DMS153 (cell line): Measurements from ENCODE around the gene CDC5L.
"Not testable (repeated sequence)": the region's sequence is repeated elsewhere in the genome, so short reads cannot be mapped to it uniquely, and the experiment has no call there.

Source experiments
- DNase-seq: peaks from one replicate; lab custom pipeline; 2025; lab: John Stamatoyannopoulos, UW

The CDC5L gene

GRCh38 chr6:44415449-44415848 lies 27.9 kb downstream of the CDC5L start:
- no peak for DNase-seq

- no peak for DNase-seq
Measured at GRCh38 chr6:44415873-44416502, 28.5 kb downstream of the CDC5L start.

- DNase-seq, result no peak
Measured at GRCh38 chr6:44422531-44422930, 35.0 kb downstream of the CDC5L start.

- no peak for DNase-seq
Measured at GRCh38 chr6:44423306-44423705, 35.8 kb downstream of the CDC5L start.

GRCh38 chr6:44425951-44426350 lies 38.4 kb downstream of the CDC5L start:
- no peak for DNase-seq

- no peak for DNase-seq
Measured at GRCh38 chr6:44428682-44429081, 41.2 kb downstream of the CDC5L start.

GRCh38 chr6:44430326-44430725 lies 42.8 kb downstream of the CDC5L start:
- DNase-seq, result no peak

- DNase-seq, result no peak
Measured at GRCh38 chr6:44431118-44431725, 43.7 kb downstream of the CDC5L start.

- no peak for DNase-seq
Measured at GRCh38 chr6:44432227-44432626, 44.7 kb downstream of the CDC5L start.

- no peak for DNase-seq
Measured at GRCh38 chr6:44432726-44433125, 45.2 kb downstream of the CDC5L start.

- no peak for DNase-seq
Measured at GRCh38 chr6:44435500-44435899, 48.0 kb downstream of the CDC5L start.

- no peak for DNase-seq
Measured at GRCh38 chr6:44438827-44439226, 51.3 kb downstream of the CDC5L start.

- no peak for DNase-seq
Measured at GRCh38 chr6:44439270-44440045, 52.0 kb downstream of the CDC5L start.

- DNase-seq, result no peak
Measured at GRCh38 chr6:44441091-44441855, 53.8 kb downstream of the CDC5L start.

- DNase-seq, result no peak
Measured at GRCh38 chr6:44442236-44442635, 54.7 kb downstream of the CDC5L start.

GRCh38 chr6:44442833-44443444 lies 55.4 kb downstream of the CDC5L start:
- no peak for DNase-seq

GRCh38 chr6:44444853-44445252 lies 57.3 kb downstream of the CDC5L start:
- DNase-seq, result no peak

- no peak for DNase-seq
Measured at GRCh38 chr6:44446626-44447300, 59.3 kb downstream of the CDC5L start.

- DNase-seq, result not testable (repeated sequence)
Measured at GRCh38 chr6:44449181-44449580, 61.7 kb downstream of the CDC5L start.

GRCh38 chr6:44451803-44452695 lies 64.5 kb downstream of the CDC5L start:
- DNase-seq, result no peak
